GM21786 (cell line): ENCODE measurements around the gene MTSS2.

Experiments
- ATAC-seq: cut with Tn5 transposase; IDR thresholded peaks from one replicate; pipeline ENCODE4 v1.9.1; 2021; ENCODE audit not compliant: unreplicated experiment

The MTSS2 gene

GRCh38 chr16:70701036-70701435, 15.2 kb upstream of the MTSS2 start:
- ATAC-seq = no peak

GRCh38 chr16:70700101-70701020, 14.5 kb upstream of the MTSS2 start:
- ATAC-seq = no peak

GRCh38 chr16:70699696-70700095, 13.8 kb upstream of the MTSS2 start:
- ATAC-seq = no peak

GRCh38 chr16:70698901-70699300, 13.0 kb upstream of the MTSS2 start:
- ATAC-seq = no peak

GRCh38 chr16:70697594-70698170, 11.8 kb upstream of the MTSS2 start:
- no peak for ATAC-seq

GRCh38 chr16:70696952-70697593, 11.2 kb upstream of the MTSS2 start:
- ATAC-seq = no peak

- no peak for ATAC-seq
Observed at GRCh38 chr16:70696355-70696754, 10.5 kb upstream of the MTSS2 start.

GRCh38 chr16:70695331-70696070, 9.6 kb upstream of the MTSS2 start:
- no peak for ATAC-seq

- ATAC-seq = no peak
Observed at GRCh38 chr16:70694868-70695218, 9.0 kb upstream of the MTSS2 start.

- ATAC-seq = no peak
Observed at GRCh38 chr16:70694088-70694867, 8.4 kb upstream of the MTSS2 start.

- no peak for ATAC-seq
Observed at GRCh38 chr16:70692873-70693671, 7.2 kb upstream of the MTSS2 start.

GRCh38 chr16:70692130-70692872, 6.4 kb upstream of the MTSS2 start:
- no peak for ATAC-seq

- no peak for ATAC-seq
Observed at GRCh38 chr16:70691223-70692129, 5.6 kb upstream of the MTSS2 start.

- no peak for ATAC-seq
Observed at GRCh38 chr16:70689970-70690891, 4.4 kb upstream of the MTSS2 start.

- ATAC-seq = no peak
Observed at GRCh38 chr16:70689035-70689969, 3.4 kb upstream of the MTSS2 start.

- ATAC-seq = no peak
Observed at GRCh38 chr16:70688246-70688742, 2.4 kb upstream of the MTSS2 start.
